GM19193 (cell line): Measurements from ENCODE around the gene EPB41L2.

Experiments used
- POLR2A ChIP-seq: IDR thresholded peaks from 4 replicates; pipeline ENCODE4 v1.6.1; 2011; ENCODE audit not compliant: insufficient read depth, insufficient read length; ENCODE audit errors: extremely low read depth

The EPB41L2 gene

DNA sequence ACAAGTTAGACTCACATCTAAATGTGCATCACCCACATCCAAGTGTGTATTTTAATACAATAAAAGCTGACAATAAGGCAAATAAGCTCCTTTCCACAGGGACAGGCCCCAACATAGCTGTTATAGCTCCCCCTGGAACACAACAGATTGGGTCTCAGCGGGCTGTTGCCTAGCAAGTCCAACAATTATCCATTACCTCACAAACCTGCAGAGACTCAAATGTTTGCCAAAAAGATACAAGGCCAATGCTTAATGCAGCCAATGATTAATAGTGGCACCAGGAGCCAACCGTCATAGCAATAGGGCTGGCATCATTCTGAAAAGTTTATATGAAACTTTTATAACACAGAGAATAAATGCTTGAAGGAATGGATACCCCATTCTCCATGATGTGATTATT is 35.7 kb downstream of the EPB41L2 start:
- no peak for TF ChIP-seq POLR2A

DNA sequence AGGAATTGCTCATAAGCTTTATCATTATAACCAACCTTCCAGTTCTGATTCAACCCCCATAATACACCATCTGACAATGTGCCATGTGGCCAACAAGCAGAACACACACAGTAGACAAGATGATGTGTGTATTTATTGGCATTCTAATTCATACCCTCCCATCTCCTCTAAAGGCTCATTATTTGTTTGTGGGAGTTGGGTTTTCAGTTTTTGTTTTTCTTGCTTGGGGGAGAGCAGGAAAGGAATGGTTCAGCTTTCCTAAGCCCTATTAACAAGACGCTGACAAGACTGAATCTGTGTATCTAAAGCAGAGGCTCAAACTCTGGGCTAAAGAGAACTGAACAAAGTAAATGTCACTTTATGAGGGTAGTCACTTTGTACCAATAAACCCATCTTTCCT is 36.8 kb downstream of the EPB41L2 start:
- TF ChIP-seq POLR2A, result no peak

DNA sequence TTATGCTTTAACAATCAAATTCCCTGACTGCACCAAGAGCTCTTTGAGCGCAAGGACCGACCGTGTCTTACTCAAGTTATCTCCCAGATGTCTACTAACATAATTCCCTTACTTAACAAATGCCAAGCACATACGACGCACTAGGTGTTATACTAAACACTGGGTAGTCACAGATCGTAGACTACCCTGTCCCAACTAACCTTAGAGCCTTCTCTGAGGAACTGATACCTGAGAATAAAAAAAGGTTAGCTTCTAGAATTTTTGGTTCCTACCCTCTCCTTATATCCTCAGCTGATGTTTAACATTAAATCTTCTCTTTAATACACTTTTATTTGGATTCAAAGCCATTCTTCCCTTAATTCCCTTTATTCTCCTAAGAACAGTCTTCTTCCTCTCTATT is 38.5 kb downstream of the EPB41L2 start:
- TF ChIP-seq POLR2A, result no peak

DNA sequence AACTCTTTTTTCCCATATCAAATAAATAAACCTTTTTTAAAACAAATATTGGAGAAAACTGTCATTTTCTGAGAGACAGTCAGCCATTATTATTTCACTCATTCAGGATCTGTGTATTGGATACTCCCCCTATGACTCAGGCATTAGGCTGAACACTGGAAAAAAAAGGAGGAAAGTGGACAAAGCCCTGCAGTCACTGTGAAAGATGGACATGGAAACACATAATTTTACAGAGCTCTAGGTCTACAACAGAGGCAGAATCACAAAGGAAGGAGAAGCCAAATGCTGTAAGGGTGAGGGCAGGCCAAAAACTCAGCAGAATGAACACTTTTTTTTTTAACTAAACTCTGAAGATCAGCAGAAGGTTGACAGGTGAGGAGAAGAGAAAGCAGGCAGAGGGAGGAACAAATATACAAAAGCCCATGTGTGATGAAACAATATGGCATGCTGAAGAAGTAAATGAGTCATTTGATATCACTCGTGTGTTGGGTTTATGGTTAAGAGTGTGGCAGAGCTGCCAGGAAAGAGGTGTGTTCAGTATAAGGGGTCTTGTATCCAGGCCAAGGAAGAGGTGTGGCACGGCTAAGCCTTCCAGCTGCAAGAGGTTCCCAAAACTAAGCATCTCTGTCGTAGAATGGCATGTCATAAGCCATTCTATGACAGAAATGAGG is 39.1 kb downstream of the EPB41L2 start:
- no peak for TF ChIP-seq POLR2A

DNA sequence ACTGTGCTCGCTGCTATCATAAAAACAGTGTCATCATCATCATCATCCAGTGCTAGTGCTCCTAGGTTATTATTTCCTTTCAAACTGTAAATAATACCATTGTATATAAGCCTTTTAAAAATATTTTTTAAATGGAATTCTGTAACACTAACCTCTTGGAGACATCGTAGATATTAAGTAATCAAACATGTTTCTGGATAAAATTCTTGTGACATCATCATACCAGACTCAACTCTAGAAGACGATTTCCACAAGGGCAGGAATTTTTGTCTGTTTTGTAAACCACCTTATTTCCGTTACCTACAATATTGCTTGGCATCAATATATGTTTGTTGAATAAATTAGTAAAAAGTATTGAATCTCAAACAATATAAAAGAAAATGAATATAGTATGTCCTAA is 40.4 kb downstream of the EPB41L2 start:
- no peak for TF ChIP-seq POLR2A

DNA sequence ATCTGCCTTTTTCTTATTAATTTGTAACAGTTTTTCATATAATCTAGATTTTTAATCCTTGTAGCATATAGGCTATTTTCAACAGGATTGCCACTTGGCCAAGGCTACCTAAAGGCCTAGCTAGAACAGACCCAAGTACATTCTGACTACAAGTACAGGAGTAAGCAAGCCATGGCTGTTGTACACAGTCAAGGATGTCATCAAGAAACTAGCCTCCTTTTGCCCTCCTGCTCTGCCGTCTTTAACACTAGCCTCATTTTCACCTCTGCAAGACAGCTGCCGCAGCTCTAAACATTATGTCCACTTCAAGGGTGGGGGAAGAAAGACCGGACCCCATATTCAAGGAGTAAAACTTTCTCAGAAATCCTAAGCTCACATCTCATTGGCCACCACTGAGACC is 45.1 kb downstream of the EPB41L2 start:
- no peak for TF ChIP-seq POLR2A

DNA sequence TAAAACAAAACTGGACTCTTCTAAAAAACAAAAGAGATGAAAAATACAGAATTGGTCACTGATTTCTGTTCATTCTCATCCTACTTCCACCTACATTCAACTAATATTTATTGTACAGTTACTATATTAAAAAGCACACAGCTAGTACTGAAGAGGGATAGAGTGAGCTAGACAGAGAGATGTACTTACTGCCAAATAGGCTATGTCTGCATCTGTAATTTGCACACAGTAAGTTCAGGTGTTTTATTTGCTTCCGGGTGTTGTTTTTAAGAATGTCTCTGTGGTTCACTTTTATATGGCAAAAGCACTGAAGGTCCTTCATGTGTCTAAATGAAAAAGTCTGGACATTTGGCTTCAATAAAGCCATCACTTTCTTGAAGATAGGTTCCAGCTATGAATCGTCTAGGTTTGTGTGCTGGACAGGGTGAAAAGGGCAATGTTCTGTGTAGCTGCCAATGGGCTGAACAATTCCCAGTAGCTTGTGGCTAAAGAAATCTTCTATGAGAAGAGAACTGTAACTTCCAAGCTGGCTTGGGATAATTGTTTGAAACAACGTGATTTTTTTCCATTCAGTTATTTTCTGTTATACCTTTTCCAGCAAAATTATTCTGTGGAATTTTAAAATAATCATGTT is 47.3 kb downstream of the EPB41L2 start:
- no peak for TF ChIP-seq POLR2A

DNA sequence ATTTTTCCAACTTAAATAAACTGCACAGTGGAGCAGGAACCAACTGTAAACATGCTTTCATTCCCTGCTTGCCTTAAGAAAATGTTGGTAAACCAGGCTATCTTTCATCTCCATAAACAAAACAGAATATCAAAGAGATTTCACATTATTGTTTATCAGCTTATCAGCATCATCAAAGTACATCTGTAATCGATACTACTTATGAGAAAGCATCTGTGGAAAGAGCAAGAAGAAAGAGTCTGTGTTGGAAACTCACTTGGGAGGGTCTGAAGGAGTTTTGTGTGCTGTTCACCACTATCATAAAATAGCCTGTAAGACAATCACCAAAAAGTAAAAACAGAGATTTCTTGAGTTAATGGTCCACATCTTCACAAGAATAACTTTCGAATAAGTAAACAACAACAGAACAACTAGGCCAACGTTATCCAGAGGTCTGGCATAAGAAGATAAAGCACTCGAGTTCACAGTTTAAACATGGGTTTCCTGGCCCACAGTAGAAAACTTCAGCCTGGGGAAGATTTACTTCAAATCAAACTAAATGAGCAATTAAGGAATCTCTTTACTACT is 47.9 kb downstream of the EPB41L2 start:
- TF ChIP-seq POLR2A, result no peak

DNA sequence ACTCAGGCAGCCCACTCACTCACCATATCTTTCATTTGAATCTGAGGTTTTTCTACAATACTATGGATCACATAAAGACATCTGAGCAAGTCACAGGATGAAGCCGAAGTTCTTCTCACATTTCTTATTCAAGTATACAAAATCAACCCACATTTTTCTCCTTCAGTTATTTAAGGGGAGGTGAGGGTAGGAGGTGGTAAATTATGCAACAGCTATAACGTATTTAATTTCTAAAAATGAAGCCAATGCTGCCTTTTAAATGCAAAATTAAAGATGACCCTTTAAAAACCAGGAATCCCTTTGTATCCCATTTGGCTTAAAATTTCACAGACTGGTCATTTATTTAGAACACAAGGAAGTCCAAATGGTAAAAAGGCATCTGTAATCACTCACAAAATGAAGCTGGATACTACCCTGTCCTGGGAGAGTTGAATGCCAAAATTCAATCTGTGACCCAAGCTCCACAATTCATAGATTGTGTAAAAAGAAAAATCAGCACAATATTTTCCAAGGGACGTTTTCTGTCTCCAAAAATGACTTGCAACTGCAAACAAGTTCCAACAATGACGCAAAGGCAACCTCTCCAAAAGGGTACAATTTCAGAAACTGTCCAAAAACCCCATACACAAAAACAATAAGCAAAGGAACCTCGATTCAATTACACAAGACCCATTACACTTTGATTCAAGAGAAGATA is 48.8 kb downstream of the EPB41L2 start:
- TF ChIP-seq POLR2A, result no peak

DNA sequence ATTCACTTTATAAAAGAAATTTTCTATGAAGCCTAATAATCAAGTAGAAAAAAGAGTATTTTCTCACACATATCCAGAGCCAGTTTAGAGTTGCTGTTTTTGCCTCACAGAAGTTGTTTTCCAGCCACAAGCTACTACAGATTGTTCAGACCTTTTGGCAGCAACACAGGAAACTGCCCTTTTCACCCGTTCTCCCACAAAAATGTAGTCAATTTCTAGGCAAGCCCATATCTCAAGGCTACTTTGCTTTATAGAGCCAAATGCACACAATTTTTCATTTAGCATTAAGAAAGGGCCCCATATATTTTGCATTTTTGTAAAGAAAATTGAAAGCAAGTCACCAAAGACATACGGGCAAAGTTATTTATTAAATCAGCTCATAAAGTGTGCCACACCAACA is 49.5 kb downstream of the EPB41L2 start:
- no peak for TF ChIP-seq POLR2A

DNA sequence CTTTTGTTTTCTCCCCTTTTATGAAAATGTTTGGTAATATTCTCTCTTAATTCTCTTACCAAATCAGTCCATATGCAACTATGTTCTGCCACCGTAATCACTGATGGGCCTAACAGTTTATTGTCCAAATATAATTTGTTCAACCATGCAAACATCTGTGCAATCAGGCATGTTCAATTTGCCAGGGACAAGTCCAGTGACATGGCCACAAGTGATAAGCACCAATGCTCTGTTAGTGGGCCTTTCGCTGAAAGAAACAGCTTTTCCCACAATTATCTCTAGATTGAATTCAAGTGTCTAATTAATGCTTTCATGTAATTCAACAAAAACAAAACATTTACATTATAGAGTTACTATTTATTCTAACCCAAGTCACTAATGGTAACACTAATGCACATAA is 53.3 kb downstream of the EPB41L2 start:
- TF ChIP-seq POLR2A, result no peak

DNA sequence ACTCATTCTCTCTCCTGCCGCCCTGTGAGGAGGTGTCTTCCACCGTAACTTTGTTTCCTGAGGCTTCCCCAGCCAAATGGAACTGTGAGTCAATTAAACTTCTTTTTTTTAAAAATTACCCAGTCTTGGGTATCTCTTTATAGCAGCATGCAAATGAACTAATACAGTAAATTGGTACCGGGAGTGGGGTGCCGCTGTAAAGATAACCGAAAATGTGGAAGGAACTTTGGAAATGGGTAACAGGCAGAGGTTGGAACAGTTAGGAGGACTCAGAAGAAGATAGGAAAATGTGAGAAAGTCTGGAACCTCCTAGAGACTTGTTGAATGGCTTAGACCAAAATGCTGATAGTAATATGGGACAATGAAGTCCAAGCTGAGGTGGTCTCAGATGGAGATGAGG is 55.8 kb downstream of the EPB41L2 start:
- no peak for TF ChIP-seq POLR2A

DNA sequence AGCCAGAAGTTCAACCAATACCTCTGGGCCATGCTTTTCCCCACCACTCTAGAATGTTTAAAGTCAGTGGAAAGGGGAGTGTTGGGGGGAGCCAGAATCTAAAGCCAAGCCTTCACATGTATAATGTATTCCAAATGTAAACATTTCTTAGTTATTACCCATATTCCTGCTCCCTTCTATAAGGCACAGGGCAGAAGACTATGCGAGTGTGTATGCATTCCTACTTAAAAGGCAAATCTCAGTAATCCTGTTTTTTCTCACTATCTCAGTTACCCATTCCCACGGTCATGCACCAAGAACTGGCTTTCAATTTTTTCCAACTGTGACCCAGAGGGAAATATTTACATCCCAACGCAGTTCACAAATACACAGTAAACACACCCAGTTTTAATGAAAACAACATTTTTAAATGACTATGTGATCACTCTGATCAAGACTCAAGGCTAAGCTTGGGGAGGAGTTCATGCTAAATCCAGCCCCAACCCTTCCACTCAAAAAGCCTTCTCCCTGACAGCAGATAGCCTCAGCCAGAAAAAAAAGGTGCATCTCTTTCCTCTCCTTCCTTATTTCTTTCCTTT is 57.5 kb downstream of the EPB41L2 start:
- TF ChIP-seq POLR2A, result no peak

DNA sequence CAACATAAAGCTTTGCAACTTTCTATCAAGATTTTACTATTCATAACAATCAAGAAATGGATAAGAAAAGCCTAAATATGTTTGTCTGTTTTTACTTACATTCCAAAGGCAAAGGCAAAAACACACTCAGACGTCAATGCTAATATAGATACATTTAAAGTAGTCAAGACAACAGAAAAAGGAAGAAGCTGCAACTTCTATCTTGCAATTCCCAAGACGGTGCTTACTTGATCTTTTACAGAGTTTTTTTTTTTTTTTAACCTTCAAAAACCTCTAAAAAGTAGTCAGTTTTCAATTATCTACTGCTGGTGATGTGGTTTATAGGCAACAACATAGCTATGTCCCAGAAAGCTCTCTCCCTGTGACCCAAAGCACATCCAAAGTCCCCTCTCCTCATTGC is 58.1 kb downstream of the EPB41L2 start:
- no peak for TF ChIP-seq POLR2A

DNA sequence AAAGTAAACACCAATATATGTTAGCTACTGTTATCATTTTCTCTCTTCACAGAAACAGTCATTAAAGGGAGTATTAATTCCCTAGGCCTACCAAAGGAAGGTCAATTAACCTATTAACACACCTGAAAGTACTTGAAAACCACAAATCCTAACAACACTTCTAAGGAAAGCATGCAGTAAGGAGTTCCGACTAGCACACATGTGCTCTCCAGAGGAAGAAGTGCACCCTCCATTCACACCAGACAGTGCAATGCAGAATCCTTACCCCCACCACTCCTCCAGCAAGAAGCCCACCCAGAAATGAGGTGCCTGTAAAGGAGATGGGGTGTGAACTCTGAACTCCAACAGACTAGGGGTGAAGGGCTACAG is 58.7 kb downstream of the EPB41L2 start:
- no peak for TF ChIP-seq POLR2A
